GM23248 (cell line): ENCODE results near the gene CIRBP.

Experiments
- EZH2 ChIP-seq: fragments of 200-600 bp; sonication (generic); IDR thresholded peaks from 2 replicates; pipeline ENCODE4 v1.6.1; 2018; ENCODE audit warnings: antibody characterized with exemption, mild to moderate bottlenecking; ENCODE audit not compliant: insufficient read depth, poor library complexity, severe bottlenecking
- EZH2phosphoT487 ChIP-seq: fragments of 200-600 bp; sonication (generic); IDR thresholded peaks from 2 replicates; pipeline ENCODE4 v1.6.1; 2018; ENCODE audit warnings: antibody characterized with exemption, moderate library complexity, mild to moderate bottlenecking, low read depth; ENCODE audit not compliant: insufficient read depth

DNA sequence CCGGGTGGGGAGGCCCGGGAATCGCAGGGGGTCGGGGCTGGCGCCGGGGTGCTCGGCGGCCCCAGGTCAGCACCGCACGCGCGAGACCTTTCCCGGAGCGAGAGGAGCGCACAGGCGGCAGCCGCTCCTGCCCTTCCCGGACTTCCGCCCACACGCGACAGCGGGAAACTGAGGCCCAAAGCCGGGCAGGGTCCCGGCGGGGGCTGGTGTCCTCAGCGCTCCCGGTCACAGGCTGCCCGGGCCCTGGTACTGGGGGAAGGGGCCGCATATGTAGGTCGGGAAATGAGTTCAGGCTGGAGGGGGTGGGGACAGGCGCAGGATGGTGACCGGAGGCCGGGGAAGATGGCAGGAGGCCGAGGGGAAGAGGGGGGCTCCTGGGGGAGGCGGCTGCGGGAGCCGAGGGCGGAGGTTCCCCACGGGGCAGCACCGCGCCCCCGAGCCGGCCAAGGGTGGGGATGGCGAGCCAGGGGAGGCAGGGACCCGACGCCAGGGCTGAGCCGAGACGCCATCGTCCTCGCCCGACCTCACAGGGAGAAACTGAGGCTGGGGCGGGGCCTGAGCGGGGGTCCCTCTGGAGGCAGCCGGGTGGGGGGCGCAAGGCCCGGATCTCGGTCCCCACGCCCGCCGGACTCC, 32.0 kb upstream of the CIRBP start:
- TF ChIP-seq EZH2phosphoT487 = no peak
- TF ChIP-seq EZH2 = no peak
